B cell (primary cell): ENCODE measurements around the gene BCL2L1. TPM values are rescaled to one million over a fixed set of nuclear protein-coding genes. Genes with fewer than 3 reads are reported as not detected.

Experiments used
- ATAC-seq: fragments of 200-7000 bp; cut with Tn5 transposase; one replicate; pipeline ENCODE4 v1.10.0; 2021; ENCODE audit warnings: low read depth, mild to moderate bottlenecking, moderate number of reproducible peaks, moderate library complexity
- CTCF ChIA-PET: fragments of 350-600 bp; sonication (Branson Sonifier 250); formaldehyde crosslinking; loops from one replicate; lab custom pipeline; 2021; ENCODE audit warnings: antibody characterized with exemption, inconsistent platforms; lab: Charles Lee
- POLR2A ChIA-PET: fragments of 350-600 bp; sonication (Branson Sonifier 250); formaldehyde crosslinking; loops from one replicate; lab custom pipeline; 2021; ENCODE audit warnings: antibody characterized with exemption; lab: Charles Lee
- DNase-seq: peaks from one replicate; pipeline ENCODE4 v3.0.0; 2013
- H2AFZ ChIP-seq: 2 replicates; pipeline ENCODE4 v1.6.1; 2012; ENCODE audit warnings: mild to moderate bottlenecking, low read depth, low read length; ENCODE audit not compliant: insufficient read depth, poor library complexity, severe bottlenecking
- H3K27ac ChIP-seq, 2 donors: 1 replicate in 1 of 2; 2 replicates in 1 of 2; pipeline ENCODE4 v1.5.1; 2012 to 2013; ENCODE audit warnings: low read length in 2 of 2, mild to moderate bottlenecking in 2 of 2, moderate library complexity in 1 of 2
- H3K27me3 ChIP-seq, 4 experiments: fragments of 200-600 bp in 1 of 4; sonication (generic) in 1 of 4; replicated peaks in 1 of 4; 1 replicate in 2 of 4; 2 replicates in 2 of 4; pipeline versions ENCODE4 v1.6.1 to v1.7.0; 2013 to 2016; ENCODE audit warnings: low read length in 3 of 4, mild to moderate bottlenecking in 2 of 4, mixed read lengths in 1 of 4, moderate library complexity in 1 of 4; ENCODE audit not compliant: insufficient read depth in 4 of 4, control insufficient read depth in 3 of 4; ENCODE audit errors: control extremely low read depth in 1 of 4
- H3K36me3 ChIP-seq, 2 experiments: replicated peaks in 1 of 2; 1 replicate in 1 of 2; 2 replicates in 1 of 2; pipeline versions ENCODE4 v1.6.1 to v1.7.1; 2013; ENCODE audit warnings: low read length in 1 of 2; ENCODE audit not compliant: insufficient read depth in 2 of 2, control insufficient read depth in 1 of 2; ENCODE audit errors: control extremely low read depth in 1 of 2, extremely low read depth in 1 of 2
- H3K4me1 ChIP-seq, 2 donors: fragments of 200-600 bp in 1 of 2; sonication (generic) in 1 of 2; 1 replicate in 1 of 2; 2 replicates in 1 of 2; pipeline versions ENCODE4 v1.5.1 to v1.6.1; 2013 to 2017; ENCODE audit warnings: low read length in 2 of 2; ENCODE audit not compliant: control insufficient read depth in 2 of 2, insufficient read depth in 2 of 2
- H3K4me2 ChIP-seq: replicated peaks from 2 replicates; pipeline ENCODE3; 2012; ENCODE audit warnings: mild to moderate bottlenecking, low read depth, low read length; ENCODE audit not compliant: poor library complexity, severe bottlenecking
- H3K4me3 ChIP-seq, 5 experiments: fragments of 200-600 bp in 1 of 5; sonication (generic) in 1 of 5; 1 replicate in 3 of 5; 2 replicates in 2 of 5; pipeline versions ENCODE4 v1.5.1 to v1.7.0; 2011 to 2016; ENCODE audit warnings: low read length in 4 of 5, mild to moderate bottlenecking in 4 of 5, low read depth in 2 of 5, control low read depth in 1 of 5, moderate library complexity in 1 of 5; ENCODE audit not compliant: insufficient read depth in 1 of 5; ENCODE audit errors: control extremely low read depth in 1 of 5, extremely low read depth in 1 of 5
- H3K79me2 ChIP-seq: fragments of 200-600 bp; sonication (generic); one replicate; pipeline ENCODE4 v1.6.0; 2016; ENCODE audit warnings: low read length; ENCODE audit not compliant: control insufficient read depth, insufficient read depth
- H3K9ac ChIP-seq: fragments of 200-600 bp; sonication (generic); 2 replicates; pipeline ENCODE4 v1.6.1; 2017; ENCODE audit warnings: mild to moderate bottlenecking, low read length, moderate library complexity
- H3K9me3 ChIP-seq, 3 donors: one replicate each; pipeline versions ENCODE4 v1.6.1 to v1.7.1; 2013; ENCODE audit warnings: low read length in 2 of 3; ENCODE audit not compliant: control insufficient read depth in 2 of 3, insufficient read depth in 1 of 3; ENCODE audit errors: control extremely low read depth in 1 of 3
- H4K20me1 ChIP-seq: 2 replicates; pipeline ENCODE4 v1.6.0; 2012; ENCODE audit warnings: mild to moderate bottlenecking, low read length; ENCODE audit not compliant: insufficient read depth, control insufficient read depth, poor library complexity, severe bottlenecking
- H3K27ac Mint-ChIP-seq: one replicate; pipeline ENCODE4 v1.8.0; 2021; ENCODE audit warnings: mixed read lengths
- H3K27me3 Mint-ChIP-seq: one replicate; pipeline ENCODE4 v1.8.0; 2021; ENCODE audit warnings: mixed read lengths
- H3K4me1 Mint-ChIP-seq: one replicate; pipeline ENCODE4 v1.8.0; 2021; ENCODE audit warnings: mixed read lengths
- H3K4me3 Mint-ChIP-seq: one replicate; pipeline ENCODE4 v1.8.0; 2021; ENCODE audit warnings: mixed read lengths
- H3K9me3 Mint-ChIP-seq: one replicate; pipeline ENCODE4 v1.8.0; 2022; ENCODE audit warnings: mixed read lengths; ENCODE audit not compliant: insufficient read depth
- EZH2 ChIP-seq: IDR thresholded peaks from 2 replicates; pipeline ENCODE4 v1.6.1; 2012; ENCODE audit warnings: borderline replicate concordance, low read depth, mild to moderate bottlenecking, moderate library complexity, low read length; ENCODE audit not compliant: insufficient read depth, poor library complexity, severe bottlenecking
- WGBS: methylation state at CpG from one replicate; pipeline ENCODE4 v1.1.5; 2013; ENCODE audit warnings: missing lambda C conversion rate; ENCODE audit not compliant: insufficient coverage; 5-methylcytosine and 5-hydroxymethylcytosine counted together
- intact Hi-C: fragments of 100-400 bp; cut with micrococcal nuclease; formaldehyde crosslinking; loops from one replicate; pipeline ENCODE4 v1.10.0; 2022
- polyA plus RNA-seq: library from polyadenylated mRNA; depleted of rRNA; stranded (reverse); fragments of >200 nt; gene quantifications from 2 replicates; pipeline ENCODE4 v1.2.3, GENCODE V29; 2012
- total RNA-seq, 2 donors: library from RNA; stranded (reverse); fragments of 120-200 nt in 1 of 2; gene quantifications; 1 replicate in 1 of 2; 2 replicates in 1 of 2; pipeline versions ENCODE4 v1.2.3 to v1.2.4, GENCODE V29; 2013 to 2022
- TF ChIP-seq, protein P1 (sequence below): fragments of 200-600 bp; IDR thresholded peaks from one replicate; pipeline ENCODE4 v1.8.0; 2022; ENCODE audit warnings: antibody characterized with exemption, mild to moderate bottlenecking

The BCL2L1 gene
- total and polyA plus RNA-seq, 2 donors (not counting 1 experiment from before 2014, with no cell fraction given): 10.1 to 33.0 TPM

DNA sequence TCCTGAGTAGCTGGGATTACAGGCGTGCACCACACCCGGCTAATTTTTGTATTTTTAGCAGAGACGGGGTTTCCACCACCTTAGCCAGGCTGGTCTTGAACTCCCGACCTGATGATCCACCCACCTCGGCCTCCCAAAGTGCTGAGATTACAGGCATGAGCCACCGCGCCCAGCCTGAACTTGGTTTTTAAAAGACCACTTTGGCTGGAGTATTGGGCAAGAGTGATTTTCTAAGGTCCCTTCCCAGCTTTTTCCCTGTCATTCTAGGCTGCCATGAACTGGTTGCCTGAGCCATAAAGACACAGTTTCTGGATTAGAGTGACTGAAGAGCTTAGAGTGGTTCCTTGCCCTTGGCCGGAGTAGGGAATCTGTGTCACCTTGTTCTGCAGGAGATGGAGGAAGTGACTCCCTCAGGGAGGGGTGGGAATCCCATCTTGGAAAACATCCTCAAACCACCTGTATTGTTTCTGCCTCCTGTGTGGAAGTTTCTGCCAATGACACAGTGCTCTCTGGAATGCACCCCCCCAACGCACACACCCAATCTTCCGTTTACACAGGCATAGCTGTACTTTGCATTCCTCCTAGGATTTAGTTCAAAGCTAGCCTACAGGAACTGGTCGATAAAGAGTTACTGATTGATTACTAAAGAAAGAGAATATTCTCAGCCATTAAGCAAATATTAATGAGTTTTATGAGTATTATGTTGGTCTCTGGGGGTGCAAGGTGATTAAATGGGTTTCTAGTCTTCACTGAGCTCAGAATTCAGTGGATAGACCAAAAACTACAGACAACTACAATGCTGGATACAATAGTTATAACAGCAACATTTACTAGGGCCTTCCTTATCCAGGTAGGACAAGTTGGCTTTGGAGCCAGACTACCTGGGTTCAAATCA is 18.2 kb downstream of the BCL2L1 start:
- intact Hi-C loops: no loop called here

More for the DNA sequence above, 18.2 kb downstream of the BCL2L1 start:
- 94% methylated on average over 10 of the region's 11 CpGs for WGBS
- ChIA-PET CTCF (interaction anchor here (1.0 to 1.4 kb wide), 3 partner anchors 13 to 40 kb away, joined by 3 to 5 read pairs (median 4); no protein-coding TSS in a partner anchor), POLR2A (no interaction called here)
- H3K27ac ChIP-seq: no peak overlapping the region
- peaks cover 3 to 15% of the 10 kb centered on the region in 2 donors for H3K4me1 ChIP-seq
- peaks cover 1 to 35% of the 10 kb centered on the region in 2 experiments for H3K36me3 ChIP-seq
- H2AFZ ChIP-seq: no peak overlapping the region
- no peaks in the 10 kb centered on the region for H3K9me3 ChIP-seq
- no peak overlapping the region for H3K9ac ChIP-seq
- Mint-ChIP-seq H3K9me3 (no peaks in the 10 kb centered on the region), H3K27me3 (no peaks in the 10 kb centered on the region), H3K4me3 (no peak overlapping the region), H3K4me1 (peaks cover 26% of the 10 kb centered on the region), H3K27ac (no peak overlapping the region)
- no peak overlapping the region for H3K4me3 ChIP-seq
- no peak overlapping the region for H3K4me2 ChIP-seq
- TF ChIP-seq, protein P1, sequence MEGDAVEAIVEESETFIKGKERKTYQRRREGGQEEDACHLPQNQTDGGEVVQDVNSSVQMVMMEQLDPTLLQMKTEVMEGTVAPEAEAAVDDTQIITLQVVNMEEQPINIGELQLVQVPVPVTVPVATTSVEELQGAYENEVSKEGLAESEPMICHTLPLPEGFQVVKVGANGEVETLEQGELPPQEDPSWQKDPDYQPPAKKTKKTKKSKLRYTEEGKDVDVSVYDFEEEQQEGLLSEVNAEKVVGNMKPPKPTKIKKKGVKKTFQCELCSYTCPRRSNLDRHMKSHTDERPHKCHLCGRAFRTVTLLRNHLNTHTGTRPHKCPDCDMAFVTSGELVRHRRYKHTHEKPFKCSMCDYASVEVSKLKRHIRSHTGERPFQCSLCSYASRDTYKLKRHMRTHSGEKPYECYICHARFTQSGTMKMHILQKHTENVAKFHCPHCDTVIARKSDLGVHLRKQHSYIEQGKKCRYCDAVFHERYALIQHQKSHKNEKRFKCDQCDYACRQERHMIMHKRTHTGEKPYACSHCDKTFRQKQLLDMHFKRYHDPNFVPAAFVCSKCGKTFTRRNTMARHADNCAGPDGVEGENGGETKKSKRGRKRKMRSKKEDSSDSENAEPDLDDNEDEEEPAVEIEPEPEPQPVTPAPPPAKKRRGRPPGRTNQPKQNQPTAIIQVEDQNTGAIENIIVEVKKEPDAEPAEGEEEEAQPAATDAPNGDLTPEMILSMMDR: no peak
- no peak for TF ChIP-seq EZH2
- DNase-seq: no peak
- no peak for ATAC-seq
- H3K79me2 ChIP-seq: peaks cover 45% of the 10 kb centered on the region
- no peaks in the 10 kb centered on the region for H4K20me1 ChIP-seq
- H3K27me3 ChIP-seq: no peaks in the 10 kb centered on the region
